SH-SY5Y (cell line): ENCODE results near the gene ZMYND11.

Experiments
- GATA2 ChIP-seq: IDR thresholded peaks from 2 replicates; pipeline ENCODE4 v1.6.1; 2011; ENCODE audit warnings: mild to moderate bottlenecking, low read depth, low read length
- GATA3 ChIP-seq: IDR thresholded peaks from 2 replicates; pipeline ENCODE4 v1.6.1; 2011; ENCODE audit warnings: low read depth, mild to moderate bottlenecking, low read length, moderate library complexity

DNA sequence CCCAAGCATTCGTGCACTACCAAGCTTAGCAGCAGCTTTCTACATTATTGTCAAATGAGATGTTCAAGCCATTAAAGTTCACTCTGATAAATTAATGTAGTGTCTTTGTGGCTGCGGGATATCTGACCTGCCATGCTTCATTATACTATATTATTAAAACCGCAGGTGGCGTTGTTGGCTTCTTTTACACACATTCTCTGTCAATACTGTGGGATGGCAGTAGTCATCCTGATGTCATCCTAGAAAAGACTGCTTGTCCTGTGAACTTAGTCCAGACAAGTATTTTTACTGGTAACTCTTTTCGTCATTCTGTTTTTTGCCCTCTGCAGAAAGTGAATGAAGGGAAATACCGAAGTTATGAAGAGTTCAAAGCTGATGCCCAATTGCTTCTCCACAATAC is 103.9 kb downstream of the ZMYND11 start:
- TF ChIP-seq GATA2: no peak
- no peak for TF ChIP-seq GATA3
